ENCODE data around the gene AKAP4.

DNA sequence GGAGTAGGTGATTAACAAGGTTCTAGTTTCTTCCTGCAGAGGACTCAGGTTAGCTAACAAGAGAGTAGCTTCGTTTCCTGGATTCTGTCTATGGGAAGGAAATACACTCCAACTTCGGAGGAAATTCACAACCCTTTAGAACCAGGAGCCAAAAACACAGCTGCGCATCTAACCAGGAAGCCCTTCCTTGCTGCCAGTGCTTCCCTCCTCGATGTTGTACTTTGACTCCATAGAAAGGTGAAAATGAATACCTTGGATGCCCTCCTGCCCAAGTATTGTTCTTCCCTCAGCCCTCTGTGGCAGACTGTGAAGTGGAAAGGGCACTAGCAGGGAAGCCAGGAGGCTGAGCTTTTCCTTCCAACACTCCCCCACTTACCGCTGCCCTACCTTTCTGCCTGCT, 35.1 kb downstream of the AKAP4 start:
- TF ChIP-seq SKIL (IDR thresholded peaks at IDR 0.05; ENCODE audit: low read depth, poor library complexity, severe bottlenecking) (no peak), ESRRA (IDR thresholded peaks at IDR 0.05; ENCODE audit: low read length) (no peak), FOS (IDR thresholded peaks at IDR 0.05; ENCODE audit: borderline replicate concordance, extremely low read depth, insufficient read length) (no peak)
- TF ChIP-seq, protein P1, sequence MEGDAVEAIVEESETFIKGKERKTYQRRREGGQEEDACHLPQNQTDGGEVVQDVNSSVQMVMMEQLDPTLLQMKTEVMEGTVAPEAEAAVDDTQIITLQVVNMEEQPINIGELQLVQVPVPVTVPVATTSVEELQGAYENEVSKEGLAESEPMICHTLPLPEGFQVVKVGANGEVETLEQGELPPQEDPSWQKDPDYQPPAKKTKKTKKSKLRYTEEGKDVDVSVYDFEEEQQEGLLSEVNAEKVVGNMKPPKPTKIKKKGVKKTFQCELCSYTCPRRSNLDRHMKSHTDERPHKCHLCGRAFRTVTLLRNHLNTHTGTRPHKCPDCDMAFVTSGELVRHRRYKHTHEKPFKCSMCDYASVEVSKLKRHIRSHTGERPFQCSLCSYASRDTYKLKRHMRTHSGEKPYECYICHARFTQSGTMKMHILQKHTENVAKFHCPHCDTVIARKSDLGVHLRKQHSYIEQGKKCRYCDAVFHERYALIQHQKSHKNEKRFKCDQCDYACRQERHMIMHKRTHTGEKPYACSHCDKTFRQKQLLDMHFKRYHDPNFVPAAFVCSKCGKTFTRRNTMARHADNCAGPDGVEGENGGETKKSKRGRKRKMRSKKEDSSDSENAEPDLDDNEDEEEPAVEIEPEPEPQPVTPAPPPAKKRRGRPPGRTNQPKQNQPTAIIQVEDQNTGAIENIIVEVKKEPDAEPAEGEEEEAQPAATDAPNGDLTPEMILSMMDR (IDR thresholded peaks at IDR 0.05 in 2 of 3, conservative IDR thresholded peaks at IDR 0.05 in 1 of 3; ENCODE audit: control insufficient read depth in 2 of 3, extremely low read depth in 1 of 3, insufficient read depth in 1 of 3, low read depth in 3 of 3, low read length in 3 of 3): no peak
